CD4-positive, alpha-beta T cell treated with Interleukin-12 subunit alpha and Interleukin-12 subunit beta, for 1 hour (primary cell): ENCODE results near the gene LYRM4.
"Not testable (repeated sequence)": the region's sequence is repeated elsewhere in the genome, so short reads cannot be mapped to it uniquely, and the experiment has no call there.

Experiments
- DNase-seq: peaks from one replicate; pipeline ENCODE4 v3.0.0-alpha.2; 2020

Gene LYRM4

DNA sequence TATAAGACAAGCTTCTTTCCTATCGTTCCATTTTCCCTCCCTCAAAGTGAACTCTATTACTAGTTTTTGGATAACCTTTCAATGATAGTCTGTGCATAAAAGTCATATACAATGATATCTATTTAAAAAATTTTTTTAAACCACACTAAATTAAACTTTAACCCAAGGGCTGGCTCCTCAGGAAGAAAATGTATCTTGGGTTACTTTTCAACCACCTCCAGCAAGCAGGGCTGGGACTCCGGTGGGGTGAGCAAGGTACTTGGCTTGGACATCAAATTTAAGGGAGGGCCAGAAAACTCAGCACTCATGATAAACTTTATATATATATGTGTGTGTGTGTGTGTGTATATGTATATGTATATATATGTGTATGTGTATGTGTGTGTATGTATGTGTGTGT lies 189.5 kb downstream of the LYRM4 start:
- no peak for DNase-seq

DNA sequence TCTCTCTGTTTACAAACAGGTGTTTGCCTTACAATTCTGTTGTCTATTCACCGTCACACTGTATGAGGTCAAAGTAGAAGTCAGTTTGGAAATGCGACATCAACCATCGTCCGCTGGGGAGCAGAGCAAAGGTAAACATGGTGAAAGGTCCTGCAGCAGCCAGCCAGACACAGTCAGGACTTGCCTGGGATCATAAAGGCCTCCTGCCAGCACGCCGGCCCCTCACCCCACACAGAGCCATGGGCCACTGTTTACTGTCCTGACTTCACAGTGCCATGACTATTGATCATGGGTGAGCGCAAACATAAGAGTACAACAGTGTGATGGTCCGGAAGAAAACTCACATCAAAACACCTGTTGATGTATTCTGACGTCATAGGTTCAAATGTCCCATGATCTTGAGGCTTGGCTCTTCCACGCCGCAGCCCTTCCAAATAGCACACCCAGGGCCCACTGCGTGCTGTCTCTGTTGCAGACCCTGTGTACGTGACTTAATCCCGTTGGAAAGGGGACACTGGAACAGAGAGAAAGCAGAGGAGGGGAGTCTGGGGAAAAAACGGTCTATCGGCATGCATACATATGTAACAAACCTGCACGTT lies 192.5 kb downstream of the LYRM4 start:
- DNase-seq = no peak

DNA sequence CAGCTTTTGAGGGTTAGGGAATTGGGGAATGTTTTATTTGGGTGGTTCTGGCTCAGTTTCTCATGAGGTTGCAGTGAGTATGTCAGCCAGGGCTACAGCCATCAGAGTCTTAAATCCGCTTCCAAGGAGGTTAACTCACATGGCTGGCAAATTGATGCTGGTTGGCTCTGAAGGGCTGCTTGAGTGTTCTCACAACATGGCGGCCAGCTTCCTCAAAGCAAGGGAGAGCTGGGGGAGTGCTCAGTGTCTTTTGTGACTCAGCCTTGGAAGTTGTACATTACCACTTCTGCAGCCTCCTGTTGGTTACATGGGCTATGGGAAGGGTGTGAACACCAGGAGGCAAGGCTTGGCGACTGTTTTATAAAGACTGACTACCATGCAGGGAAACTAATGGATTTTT lies 193.4 kb downstream of the LYRM4 start:
- no peak for DNase-seq

DNA sequence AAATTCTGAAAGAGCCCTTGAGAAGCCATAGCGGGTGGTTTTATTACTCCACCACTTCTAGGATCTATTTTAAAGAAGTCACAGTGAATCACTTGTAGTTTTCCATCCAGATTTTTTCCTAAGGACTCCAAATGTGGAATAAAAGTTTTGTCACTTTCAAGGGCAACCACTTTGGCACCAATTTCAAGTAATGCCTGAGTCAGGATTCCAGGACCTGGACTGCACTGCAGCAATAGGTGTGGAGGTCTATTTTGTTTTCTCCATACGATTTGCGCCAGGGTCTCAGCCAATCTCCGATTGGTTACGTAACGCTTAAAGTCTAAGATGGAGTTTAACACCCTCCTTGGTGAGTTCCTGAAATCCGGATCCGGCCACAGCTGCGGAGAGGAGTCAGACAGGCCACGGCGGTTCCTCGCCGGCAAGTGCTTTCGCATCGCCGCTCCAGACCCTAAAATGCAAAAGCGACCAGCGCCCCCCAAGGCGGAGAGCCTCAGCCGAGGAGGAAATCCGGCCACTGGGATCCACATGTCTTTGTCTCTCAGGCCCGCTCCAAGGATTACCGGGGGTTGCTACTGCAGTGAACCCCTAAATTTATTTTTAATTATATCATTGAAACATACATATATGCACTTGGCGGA lies 194.2 kb downstream of the LYRM4 start:
- DNase-seq = no peak

DNA sequence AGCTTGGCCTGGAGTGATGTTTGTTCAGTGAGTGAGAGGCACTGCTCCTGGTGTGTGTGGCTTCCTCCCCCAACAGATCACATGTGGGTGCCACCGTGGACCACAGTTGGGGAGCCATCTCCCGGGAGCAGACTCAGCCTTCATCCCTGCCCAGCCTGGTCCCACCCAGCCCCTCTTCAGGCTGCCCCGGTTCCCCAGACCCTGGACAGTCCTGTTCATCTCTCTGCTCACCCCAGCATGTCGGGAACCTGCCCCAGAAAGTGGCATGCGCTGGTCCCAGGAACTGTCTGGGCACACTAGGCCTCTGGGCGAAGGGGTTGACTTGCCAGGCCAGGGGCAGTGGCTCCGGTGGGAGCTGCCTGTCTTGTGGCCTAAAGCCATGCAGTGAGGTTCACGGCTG lies 197.1 kb downstream of the LYRM4 start:
- no peak for DNase-seq

DNA sequence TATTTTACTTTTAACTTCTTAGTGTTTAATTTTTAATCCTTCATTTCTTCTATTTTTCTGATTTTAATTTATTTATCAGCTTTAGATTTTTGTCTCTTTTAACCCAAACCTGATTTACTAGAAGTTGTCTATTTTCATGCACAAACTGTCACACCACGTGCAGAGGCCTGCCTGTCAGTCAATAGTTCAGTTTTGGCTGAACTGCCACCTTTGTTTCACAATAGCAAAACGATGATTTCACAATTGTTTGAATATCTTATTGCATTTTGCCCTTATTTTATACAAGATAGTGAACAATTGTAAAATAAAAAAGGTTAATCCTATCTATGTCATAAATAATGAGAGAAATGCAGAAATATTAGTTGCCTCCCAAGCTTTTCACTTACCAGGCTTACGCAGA lies 199.6 kb downstream of the LYRM4 start:
- no peak for DNase-seq

DNA sequence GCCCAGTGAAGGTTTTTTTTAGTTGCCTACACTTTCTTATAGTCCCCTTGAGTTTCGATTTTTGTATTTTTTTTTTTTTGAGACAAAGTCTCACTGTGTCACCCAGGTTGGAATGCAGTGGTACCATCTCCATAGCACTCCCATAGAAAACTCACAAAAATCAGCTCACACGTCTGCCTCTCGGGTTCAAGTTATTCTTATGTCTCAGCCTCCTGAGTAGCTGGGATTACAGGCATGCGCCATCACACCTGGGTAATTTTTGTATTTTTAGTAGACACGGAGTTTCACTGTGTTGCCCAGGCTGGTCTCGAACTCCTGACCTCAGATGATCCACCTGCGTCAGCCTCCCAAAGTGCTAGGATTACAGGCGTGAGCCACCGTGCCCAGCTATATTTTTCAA lies 200.3 kb downstream of the LYRM4 start:
- DNase-seq = not testable (repeated sequence)

DNA sequence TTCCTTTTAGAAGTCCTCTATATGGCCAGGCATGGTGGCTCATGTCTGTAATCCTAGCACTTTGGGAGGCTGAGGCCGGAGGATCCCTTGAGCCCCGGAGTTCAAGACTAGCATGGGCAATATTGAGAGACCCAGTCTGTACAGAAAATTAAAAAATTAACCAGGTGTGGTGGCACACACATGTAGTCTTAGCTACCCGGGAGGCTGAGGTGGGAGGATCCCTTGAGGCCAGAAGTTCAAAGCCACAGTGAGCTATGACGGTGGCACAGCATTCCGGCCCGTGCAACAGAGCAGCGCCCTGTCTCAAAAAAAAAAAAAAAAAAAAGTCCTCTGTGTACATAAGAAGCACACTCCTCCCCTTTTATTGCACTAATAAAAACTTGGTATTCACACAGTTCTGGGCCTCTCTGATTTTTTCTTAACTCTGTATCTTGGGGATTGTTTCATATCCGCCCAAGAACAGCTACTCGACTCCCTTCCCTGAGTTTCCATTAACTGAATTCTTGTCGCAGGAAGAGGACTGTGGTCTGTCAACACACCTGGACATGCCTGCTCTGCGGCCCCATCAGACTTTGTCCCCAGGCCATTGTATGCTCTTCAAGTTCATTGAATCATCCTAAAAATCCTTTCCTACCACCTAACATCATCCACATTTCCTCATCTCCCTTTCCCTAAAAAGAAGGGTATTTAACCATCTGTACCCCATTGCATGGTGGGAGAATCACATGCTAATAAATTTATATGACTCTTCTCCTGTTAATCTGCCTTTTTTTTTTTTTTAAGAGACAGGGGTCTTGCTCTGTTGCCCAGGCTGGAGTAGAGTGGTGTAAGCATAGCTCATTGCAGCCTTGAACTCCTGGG lies 201.5 kb downstream of the LYRM4 start:
- DNase-seq = no peak
